Lower leg skin (tissue), 3 donors: ENCODE data around the gene TNFRSF6B.

Source experiments
- POLR2A ChIP-seq, 2 donors: fragments of 450-650 bp; IDR thresholded peaks; one replicate each; pipeline ENCODE4 v1.6.1; 2016 to 2017; ENCODE audit warnings: antibody characterized with exemption in 2 of 2, mild to moderate bottlenecking in 1 of 2, moderate library complexity in 1 of 2
- TF ChIP-seq, protein P1 (sequence below), 3 donors: fragments of 450-650 bp; IDR thresholded peaks; one replicate each; pipeline ENCODE4 v1.5.1; 2016; ENCODE audit warnings: antibody characterized with exemption in 3 of 3, mild to moderate bottlenecking in 3 of 3, moderate library complexity in 2 of 3

DNA sequence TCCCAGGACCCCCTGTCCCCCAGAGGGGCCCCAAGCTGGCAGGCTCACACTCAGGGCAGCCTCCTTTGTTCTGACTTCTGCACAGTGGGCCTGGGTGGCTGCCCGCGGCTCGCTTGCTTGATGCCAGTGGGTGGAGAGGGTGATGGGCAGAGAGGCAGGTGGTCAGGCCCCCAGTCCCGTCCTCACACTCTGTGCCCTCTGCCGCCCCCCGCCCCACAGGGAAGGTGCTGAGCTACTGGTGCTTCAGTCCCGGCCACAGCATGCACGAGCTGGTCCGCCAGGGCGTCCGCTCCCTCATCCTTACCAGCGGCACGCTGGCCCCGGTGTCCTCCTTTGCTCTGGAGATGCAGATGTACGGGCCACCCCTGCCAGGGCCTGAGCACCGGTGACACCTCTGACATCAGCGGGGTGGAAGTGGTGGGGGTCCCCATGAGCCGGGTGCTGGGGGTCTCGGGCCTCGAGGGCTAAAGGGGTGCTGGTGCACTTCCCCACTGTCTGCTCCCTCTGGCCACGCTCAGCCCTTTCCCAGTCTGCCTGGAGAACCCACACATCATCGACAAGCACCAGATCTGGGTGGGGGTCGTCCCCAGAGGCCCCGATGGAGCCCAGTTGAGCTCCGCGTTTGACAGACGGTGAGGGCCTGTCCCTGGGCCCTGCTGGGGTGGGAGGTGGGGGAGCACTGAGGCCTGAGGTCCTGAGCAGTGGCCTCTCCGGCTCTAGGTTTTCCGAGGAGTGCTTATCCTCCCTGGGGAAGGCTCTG, 8.9 kb upstream of the TNFRSF6B start:
- TF ChIP-seq, protein P1, sequence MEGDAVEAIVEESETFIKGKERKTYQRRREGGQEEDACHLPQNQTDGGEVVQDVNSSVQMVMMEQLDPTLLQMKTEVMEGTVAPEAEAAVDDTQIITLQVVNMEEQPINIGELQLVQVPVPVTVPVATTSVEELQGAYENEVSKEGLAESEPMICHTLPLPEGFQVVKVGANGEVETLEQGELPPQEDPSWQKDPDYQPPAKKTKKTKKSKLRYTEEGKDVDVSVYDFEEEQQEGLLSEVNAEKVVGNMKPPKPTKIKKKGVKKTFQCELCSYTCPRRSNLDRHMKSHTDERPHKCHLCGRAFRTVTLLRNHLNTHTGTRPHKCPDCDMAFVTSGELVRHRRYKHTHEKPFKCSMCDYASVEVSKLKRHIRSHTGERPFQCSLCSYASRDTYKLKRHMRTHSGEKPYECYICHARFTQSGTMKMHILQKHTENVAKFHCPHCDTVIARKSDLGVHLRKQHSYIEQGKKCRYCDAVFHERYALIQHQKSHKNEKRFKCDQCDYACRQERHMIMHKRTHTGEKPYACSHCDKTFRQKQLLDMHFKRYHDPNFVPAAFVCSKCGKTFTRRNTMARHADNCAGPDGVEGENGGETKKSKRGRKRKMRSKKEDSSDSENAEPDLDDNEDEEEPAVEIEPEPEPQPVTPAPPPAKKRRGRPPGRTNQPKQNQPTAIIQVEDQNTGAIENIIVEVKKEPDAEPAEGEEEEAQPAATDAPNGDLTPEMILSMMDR (IDR thresholded peaks at IDR 0.05), result no peak
- TF ChIP-seq POLR2A (IDR thresholded peaks at IDR 0.05), result no peak
